HG03103 (cell line): ENCODE measurements around the gene RNF220.
"Not testable (repeated sequence)": the region's sequence is repeated elsewhere in the genome, so short reads cannot be mapped to it uniquely, and the experiment has no call there.

Source experiments
- ATAC-seq: cut with Tn5 transposase; IDR thresholded peaks from one replicate; pipeline ENCODE4 v1.9.1; 2021; ENCODE audit warnings: low read depth; ENCODE audit not compliant: unreplicated experiment

Gene RNF220

GRCh38 chr1:44694863-44695478, 289.9 kb downstream of the RNF220 start:
- no peak for ATAC-seq

GRCh38 chr1:44695671-44696070, 290.6 kb downstream of the RNF220 start:
- ATAC-seq, result no peak

GRCh38 chr1:44696101-44696500, 291.0 kb downstream of the RNF220 start:
- ATAC-seq, result no peak

DNA sequence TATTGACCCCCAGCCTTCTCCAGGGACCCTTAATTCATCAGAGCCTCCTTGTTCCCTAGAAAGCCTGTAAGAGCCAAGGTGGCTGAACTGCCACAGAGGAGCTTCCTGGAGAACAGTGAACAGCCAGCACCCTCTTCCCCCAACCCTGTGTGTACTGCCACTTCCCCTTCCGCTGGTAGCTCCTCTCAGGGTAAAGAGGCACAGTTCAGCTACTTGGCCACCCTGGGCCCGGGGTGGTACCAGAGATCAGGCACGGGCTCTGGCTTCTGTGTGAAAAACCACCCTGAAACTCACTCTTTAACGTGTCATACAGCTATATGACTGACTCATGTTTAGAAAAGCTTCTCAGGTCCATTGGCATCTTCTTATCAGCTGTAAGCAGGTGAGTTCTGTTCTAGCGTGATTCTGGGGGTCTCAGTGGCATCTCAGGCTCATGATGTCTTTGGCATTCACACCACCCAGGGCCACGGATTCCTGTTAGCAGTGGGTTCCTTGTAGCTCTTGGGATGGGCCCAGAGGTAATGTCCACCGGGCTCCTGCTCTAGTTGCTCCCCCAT, 291.8 kb downstream of the RNF220 start:
- ATAC-seq, result no peak

DNA sequence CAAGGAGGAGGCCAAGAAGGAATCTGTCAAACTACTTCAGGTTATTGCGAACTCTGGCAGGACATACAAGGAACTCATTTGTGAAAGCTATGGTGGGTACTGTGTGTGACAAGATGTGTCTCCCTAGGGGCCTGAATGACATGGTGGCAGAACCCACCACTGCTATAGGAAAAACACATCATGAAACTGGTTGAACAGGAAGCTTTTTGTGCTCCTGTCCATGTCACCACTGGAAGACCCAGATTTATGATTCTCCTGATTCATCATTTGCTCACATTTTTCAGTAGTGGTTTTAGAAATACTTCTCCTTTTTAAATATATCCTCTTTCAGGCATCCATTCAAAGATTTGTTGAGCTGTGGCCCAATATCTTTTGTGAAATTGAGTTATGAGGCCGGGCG, 293.1 kb downstream of the RNF220 start:
- no peak for ATAC-seq

GRCh38 chr1:44699375-44699774, 294.3 kb downstream of the RNF220 start:
- ATAC-seq, result not testable (repeated sequence)

- ATAC-seq, result no peak
Measured at GRCh38 chr1:44700573-44700972, 295.5 kb downstream of the RNF220 start.

GRCh38 chr1:44701141-44701573, 296.1 kb downstream of the RNF220 start:
- ATAC-seq, result no peak
